HG02588 (cell line): ENCODE data around the gene TNFAIP1.
"Not testable (repeated sequence)": the region's sequence is repeated elsewhere in the genome, so short reads cannot be mapped to it uniquely, and the experiment has no call there.

Experiments
- ATAC-seq: cut with Tn5 transposase; IDR thresholded peaks from one replicate; pipeline ENCODE4 v1.9.1; 2021; ENCODE audit warnings: mild to moderate bottlenecking, moderate library complexity; ENCODE audit not compliant: unreplicated experiment

Gene TNFAIP1

GRCh38 chr17:28324781-28325180 is 10.8 kb upstream of the TNFAIP1 start:
- ATAC-seq = no peak

- ATAC-seq = no peak
Measured at GRCh38 chr17:28325211-28325610, 10.3 kb upstream of the TNFAIP1 start.

DNA sequence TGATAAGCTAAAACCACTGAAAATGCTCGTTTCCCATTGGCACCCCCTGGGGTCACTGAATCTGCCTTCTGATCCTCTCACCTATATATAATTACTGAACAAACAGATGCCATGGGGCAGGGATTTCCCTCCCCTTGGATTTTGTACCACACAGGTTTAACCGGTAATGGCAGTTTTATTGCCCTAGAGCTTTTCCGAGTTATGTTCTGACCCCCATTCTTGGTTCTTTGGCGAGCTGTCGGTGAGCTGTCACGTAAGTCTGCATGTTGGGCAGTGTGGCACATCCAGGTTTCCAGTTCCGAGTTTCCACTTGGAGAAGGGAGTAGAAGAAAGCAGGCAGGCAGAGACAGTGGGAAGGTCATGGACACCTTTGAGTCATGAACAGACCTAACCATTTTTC is 9.4 kb upstream of the TNFAIP1 start:
- no peak for ATAC-seq

- ATAC-seq = peak; percentile 65
Measured at GRCh38 chr17:28327031-28327607, 8.4 kb upstream of the TNFAIP1 start.

DNA sequence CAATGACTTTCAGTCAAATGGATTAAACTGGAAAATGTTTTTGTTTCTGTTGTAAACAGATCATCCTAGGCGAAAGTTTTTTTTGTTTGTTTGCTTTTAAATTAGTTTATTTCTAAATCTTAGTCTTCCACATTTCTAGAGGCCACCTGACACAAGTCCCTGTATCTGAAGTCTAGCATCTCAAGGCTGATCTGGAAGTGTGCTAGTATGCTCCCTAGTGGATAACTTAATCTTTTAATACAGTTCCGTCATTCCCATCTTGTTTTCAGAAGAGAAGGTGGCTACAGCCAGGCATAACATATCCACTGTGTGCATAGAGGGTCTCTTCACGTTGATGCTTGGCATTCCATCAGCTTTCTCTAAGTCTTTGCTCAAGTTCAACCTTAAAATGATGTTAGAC is 7.9 kb upstream of the TNFAIP1 start:
- ATAC-seq = no peak

DNA sequence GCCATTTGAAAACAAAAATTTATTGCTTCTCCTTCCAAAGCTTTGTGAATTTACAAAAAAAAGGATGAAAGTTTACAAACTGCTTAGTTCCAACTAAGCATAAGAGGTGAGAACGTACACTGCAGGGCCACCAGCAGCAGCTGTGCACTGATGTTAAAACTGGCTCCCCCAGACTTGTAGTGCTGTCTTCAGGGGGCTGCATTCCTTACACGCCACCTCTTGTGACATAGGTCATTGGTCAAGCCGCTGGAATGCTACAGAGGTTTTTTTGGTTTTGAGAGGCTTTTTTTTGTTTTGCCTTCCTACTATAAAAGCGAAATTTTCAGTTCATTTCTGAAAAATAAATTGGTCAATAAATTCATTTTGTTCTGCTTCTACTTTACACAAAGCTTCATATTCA is 7.2 kb upstream of the TNFAIP1 start:
- ATAC-seq = no peak

GRCh38 chr17:28330671-28331070 is 4.9 kb upstream of the TNFAIP1 start:
- no peak for ATAC-seq

GRCh38 chr17:28331891-28332420 is 3.6 kb upstream of the TNFAIP1 start:
- ATAC-seq = no peak

DNA sequence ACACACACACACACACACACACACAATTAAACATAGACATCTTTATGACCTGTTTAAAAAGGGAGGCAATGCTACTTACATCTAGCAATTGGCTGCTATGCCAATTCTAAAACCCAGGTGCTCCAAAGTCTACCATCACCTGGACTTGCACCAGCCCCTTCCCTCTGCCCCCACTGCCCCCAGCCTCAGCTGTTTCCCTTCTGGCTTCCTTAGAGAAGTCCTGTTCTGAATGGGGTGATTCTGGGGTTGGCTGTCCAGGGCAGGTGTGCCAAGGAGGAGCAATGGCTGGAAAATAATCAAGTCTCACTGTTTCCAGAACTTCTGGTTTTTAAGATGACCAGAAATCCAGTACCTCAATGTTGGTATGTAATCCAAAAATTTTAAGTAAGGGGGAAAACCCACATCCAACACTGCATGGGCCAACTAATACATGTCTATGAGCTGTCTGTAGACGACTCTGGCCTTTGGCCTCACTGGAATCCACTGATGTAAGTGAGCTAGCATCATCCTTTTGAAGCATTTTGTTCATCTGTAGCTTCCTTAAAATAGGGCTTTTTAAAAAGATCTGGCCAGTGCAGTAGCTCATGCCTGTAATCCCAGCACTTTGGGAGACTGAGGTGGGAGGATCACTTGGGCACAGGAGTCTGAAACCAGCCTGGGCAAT is 2.3 kb upstream of the TNFAIP1 start:
- no peak for ATAC-seq

DNA sequence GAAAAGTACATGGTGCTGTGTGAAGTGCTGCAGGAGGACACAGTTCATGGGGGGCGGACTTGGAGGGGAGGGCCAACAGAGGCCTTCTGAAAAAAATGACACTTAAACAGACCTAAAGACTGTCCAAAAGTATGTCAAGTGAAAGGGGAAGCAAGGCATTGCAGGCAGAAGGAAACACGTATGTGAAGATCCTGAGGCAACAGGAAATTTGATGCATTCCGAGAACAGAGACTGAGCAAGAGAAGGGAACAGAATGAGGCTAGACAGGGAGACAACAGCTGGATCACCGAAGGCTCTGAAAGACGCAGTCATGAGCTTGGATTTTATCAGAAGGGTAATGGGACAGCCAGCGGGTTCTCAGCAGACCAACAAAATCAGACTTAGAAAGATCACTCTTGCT is 1.4 kb upstream of the TNFAIP1 start:
- ATAC-seq = no peak

DNA sequence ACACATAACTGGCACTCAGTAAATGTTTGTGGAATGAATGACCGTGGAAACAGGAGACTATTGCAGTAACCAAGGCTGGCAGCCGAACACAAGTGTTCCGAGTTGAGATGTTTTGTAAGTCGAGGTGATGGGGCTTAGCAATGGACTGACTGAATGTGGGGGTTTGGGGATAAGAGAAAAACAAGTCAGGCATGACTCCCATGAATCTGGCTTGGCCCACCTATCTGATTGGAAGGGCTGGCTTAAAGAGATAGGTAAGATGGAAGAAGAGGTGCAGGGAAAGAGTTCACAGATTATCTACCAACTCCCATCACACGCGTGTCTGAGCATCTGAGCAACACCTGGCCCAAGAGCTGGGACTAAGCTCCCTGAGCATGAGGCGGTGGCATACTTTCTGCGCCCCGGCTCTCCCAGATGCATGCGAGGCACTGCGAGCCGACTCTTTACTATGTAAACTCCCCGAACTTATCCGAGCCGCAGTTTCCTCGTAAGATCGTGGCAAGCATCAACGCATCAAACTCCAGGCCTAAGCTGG is 828 bp upstream of the TNFAIP1 start:
- ATAC-seq = no peak

DNA sequence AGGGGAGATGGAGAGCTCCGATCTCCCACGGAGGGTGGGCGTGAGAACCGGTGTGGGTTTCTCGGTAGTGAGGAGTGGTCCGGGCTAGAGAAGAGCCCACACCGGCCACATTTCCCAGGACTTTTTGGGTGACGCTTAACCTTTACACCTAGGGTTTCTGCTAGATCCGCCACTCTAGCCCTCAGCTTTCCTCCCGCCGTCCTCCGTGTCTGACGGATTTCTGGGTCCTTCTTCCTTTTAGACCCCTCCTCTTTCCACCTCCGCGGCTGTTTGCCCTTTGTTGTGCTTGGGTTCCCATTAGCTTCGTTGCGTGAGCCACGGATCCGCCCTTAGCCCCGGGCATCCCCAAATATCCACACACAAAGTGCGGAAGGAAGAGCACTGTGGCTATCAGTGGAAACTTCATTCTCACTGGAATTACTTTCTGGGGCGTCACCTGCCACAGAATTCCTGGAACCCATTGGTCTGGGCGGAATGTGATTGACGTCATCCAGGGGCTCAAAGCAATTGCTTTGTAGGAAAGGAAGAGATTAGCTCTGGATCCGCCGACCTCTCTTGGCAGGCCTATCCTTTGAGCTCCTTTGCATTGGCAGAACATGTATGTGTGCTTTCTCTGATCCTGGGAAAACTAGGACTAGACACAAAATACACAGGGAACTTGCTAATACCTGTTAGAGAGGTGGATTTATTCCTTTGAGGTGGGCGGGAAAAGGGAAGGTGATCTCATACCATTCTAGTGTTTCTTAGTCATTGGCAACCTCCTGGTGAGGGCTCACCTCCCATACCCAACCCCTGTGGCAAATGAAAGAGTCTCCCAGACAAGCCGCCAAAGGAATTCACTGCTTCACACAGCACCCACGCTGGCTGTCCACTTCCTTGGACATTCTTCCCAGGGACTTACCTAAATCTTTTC is 654 bp downstream of the TNFAIP1 start:
- no peak for ATAC-seq

DNA sequence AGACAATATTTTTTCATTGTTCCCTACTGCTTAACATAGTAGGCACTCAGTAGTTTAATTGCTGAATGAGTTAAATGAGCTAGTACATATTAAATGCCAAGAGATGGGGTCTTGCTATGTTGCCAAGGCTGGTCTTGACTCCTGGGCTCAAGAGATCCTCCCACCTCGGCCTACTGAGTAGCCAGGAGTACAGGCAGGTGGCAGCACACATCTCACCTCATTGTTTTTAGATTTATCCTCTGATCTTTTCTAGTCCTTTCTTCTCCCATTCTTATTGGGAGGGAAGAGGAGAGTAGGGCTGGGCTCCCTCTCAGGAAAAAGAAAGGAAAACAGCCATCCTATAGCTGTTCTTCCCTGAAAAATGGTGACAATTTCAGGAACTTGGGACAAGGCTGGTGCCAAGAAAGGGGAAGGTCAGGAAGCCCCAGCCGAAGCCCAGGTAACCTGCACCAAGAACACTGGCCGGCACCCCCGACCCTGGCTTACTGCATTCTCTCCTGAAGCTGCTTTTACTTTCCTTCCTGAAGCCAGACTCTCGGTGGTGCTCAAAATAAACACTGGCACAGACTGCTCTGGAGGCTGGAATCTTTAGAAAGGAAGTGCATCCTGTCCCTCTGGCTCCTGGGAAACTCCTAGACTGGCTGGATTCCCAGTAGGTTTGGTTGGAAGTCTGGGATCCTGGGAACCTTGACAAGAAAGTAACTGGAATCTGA is 2.7 kb downstream of the TNFAIP1 start:
- no peak for ATAC-seq

DNA sequence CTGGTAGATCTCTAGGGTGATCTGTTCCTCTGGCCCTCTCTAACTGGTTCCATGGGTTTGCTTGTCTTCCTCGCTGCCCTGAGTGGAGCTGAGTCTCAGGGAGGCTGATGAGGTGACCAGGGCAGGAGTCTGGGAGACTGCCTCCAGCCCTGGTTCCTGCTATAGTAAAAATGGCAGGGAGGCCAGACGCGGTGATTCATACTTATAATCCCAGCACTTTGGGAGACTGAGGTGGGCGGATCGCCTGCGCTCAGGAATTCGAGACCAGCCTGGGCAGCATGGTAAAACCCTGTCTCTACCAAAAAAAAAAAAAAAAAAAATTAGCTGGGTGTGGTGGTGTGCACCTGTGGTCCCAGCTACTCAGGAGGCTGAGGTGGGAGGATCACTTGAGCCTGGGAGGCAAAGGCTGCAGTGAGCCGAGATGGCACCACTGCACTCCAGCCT is 3.2 kb downstream of the TNFAIP1 start:
- not testable (repeated sequence) for ATAC-seq

DNA sequence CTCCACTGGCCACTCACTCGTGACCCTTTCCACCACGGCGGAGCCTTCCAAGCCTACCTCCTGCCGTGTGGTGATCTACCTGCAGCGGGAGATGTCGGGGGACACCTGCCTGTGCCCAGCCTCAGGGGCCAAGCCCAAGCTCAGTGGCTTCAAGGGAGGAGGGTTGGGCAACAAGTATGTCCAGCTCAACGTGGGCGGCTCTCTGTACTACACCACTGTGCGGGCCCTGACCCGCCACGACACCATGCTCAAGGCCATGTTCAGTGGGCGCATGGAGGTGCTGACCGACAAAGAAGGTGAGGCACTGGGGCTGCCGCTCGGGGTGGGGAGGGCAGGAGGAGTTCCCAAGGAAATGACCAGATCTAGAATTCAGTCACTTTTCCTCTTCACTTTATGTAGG is 3.9 kb downstream of the TNFAIP1 start:
- no peak for ATAC-seq

GRCh38 chr17:28340374-28340773 is 4.8 kb downstream of the TNFAIP1 start:
- no peak for ATAC-seq

- ATAC-seq = no peak
Measured at GRCh38 chr17:28341516-28341915, 6.0 kb downstream of the TNFAIP1 start.

- ATAC-seq = no peak
Measured at GRCh38 chr17:28342313-28342712, 6.8 kb downstream of the TNFAIP1 start.

DNA sequence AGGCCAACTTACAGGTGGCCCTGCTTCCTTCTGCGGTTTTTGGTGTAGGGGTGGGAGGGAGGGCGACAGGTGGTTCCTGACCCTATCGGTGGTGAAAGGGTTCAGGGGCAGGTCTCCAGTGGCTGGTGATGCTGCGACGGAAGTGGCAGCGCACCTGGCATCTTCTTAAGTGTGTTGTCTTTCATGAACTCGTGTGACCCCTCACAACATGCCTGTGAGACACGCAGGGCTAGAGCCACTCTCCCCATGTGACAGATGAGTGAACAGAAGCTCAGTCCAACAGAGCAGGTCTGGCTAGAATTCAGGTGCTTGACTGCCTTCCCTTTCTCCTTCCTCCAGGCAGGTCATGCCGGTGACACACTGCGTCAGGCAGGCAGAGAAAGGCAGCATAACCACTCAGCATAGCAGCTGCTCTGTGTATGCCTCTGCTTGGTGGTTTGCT is 8.0 kb downstream of the TNFAIP1 start:
- ATAC-seq = no peak

DNA sequence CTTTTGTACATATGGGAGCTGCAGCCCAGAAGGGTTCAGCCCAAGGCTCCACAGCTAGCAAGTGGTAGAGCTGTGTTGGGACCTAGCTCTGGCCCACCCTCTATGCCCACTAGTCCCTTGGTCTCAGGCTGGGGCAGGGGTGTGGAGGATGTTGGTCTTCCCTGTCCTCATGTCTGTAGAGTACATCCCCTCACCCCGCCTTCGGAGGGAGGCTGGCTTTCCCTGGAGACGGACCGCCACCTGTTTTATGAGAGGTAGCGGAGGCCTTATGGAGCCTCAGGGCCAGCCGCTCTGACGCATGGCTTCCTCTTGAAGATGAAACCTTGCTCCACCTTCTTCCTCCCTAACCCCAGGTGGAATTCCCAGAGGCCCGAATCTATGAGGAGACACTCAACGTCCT is 8.4 kb downstream of the TNFAIP1 start:
- no peak for ATAC-seq

DNA sequence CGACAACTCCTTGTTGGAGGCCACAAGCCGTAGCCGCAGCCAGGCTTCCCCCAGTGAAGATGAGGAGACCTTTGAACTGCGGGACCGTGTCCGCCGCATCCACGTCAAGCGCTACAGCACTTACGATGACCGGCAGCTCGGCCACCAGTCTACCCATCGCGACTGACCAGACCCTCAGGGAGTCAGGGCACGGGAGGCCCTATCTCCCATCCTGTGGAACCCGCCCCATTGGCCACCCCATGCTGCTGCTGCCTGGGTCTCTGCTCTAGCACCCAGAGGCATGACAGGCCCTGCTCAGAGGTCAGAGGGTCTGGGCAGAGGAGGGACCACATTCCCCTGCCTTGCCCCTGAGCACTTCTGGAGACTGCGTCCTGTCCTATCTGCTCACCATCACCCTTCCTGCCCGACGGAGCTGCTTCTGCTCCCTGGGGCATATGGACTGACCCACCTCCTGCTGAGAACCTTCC is 8.9 kb downstream of the TNFAIP1 start:
- ATAC-seq = no peak
